Fibroblast of skin of scalp (primary cell): Measurements from ENCODE around the gene CRYBA2.

Experiments
- DNase-seq: peaks from one replicate; pipeline ENCODE4 v3.0.0-alpha.2; 2013

Gene CRYBA2

GRCh38 chr2:218981881-218982585 lies 11.2 kb downstream of the CRYBA2 start:
- DNase-seq: no peak

- DNase-seq: no peak
Measured at GRCh38 chr2:218981390-218981880, 11.8 kb downstream of the CRYBA2 start.

GRCh38 chr2:218980735-218981389 lies 12.4 kb downstream of the CRYBA2 start:
- DNase-seq: no peak

GRCh38 chr2:218979846-218980734 lies 13.1 kb downstream of the CRYBA2 start:
- peak; percentile 65 for DNase-seq

- DNase-seq: no peak
Measured at GRCh38 chr2:218975060-218975777, 18.0 kb downstream of the CRYBA2 start.

- DNase-seq: no peak
Measured at GRCh38 chr2:218970894-218971293, 22.3 kb downstream of the CRYBA2 start.

DNA sequence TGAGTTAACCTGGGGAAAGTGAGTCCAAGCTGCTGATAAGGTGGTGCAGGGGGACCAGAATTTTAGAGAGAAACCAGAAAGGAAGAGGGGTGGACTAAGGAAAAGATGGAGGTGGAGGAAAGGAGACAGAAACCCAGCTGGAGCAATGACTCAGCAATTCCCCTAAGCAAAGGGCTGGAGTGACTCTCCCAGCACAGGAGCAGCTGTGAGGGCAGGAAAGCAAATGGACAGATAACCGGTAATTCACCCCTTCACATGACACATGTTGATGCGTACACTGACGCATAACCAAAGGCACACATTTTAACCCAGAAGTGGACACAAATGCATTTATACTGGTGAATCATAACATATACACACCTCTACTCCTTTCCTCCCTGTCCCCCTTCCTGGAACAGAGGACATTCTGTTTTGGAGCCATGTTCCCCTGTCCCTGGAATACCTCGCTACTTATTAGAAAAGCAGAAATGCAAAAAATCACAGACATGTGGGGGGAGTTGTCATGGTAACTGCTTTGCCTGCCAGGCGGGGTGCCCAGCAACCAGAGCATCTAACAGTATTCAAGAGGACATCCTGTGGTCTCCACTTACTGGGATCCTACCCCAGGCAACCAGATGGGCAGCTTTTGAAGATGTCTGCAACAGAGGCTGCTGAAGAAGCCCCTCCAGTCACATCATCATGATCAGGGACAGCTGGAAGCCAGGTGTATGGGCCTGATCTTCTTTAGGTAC lies 29.0 kb downstream of the CRYBA2 start:
- peak; percentile 6 for DNase-seq

DNA sequence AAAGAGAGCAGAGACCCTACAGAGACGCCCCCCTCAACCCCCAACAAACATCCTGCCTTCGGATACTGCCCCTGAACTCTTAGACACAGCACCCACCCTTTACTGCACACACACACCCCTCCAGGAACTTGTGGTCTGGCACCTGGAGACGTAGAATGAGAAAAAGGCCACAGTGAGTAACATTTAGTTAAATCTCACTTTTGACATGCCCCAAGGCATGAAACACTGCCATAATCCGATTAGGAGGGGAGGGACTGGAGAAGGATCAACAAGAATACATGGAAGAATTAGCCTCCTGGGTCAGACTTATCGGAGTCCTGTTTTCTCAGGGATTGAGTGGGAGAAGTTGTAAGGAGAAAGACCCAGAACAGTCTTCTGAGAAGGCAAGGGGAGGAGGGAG lies 29.6 kb downstream of the CRYBA2 start:
- no peak for DNase-seq

DNA sequence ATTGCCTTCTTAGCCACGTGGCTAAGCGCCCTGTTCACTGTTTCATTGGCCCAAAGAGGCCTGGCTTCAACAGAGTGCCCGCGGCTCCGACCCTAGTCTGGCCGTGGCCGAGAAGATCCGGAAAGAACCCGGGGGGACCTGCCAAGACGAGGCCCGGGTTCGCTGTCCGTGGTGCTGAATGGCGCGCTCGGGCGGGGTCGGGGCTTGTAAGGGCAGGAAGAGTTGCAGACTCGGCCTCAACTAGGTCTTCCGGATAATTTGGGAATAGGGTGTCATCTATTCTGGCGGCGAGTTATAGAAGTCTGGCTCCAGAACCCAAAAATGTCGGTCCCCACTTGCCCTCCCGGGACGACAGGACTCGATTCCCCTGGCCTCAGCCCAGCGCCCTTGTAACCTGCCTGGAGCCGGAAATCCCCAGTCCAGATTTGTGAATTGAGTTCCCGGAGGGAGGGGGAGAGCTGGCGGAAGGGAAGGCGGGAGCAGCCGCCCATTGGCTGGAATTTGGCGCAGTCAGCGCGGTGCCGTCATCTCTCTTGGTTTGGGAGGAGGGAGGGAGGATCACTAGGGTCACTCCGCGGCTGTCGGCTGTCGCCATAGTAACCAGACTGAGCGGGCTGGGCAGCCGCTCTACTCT lies 30.2 kb downstream of the CRYBA2 start:
- DNase-seq: peak; percentile 54

DNA sequence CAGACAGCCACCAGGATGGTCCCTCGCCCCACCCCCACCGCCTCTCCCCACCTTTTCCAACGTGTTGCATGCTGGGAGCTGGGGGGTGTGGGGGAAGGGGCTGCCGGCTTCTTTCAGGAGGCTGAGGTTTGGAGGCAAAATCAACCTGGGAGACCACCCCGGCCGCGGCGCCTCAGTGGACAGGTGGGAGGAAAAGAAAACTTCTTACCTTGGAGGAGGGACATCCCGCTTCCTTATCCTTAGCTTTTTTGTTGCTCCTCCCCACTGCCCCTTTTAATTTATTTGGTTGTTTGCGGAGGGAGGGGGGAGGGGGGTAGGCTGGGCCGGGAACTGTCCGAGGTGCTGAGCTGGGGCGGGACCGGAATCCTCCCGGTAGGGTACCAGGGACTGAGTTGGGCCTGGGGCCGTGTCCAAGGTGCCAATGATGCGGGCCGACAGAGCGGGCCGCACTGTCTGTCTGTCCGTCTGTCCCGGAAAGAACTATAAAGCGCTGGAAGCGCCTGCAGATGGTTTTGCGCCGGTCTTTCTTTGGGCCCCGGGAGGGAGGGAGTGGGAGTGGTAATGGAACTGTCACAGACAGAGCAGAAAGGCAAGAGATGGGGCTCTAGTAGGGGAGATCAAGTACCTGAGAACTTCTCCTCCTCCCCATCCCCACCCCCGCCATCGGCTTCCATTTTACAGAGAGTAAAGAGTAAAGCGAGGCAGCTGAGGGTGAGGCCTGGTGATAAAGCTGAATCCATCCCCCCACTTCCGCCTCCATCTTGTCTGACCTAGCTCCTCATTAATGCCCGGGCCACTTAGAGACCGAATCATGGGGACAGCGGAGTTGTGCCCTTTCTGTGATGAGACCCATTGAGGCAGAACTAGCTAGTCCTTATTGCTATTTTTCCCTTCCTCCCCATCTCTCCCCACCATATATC lies 31.3 kb downstream of the CRYBA2 start:
- DNase-seq: no peak

DNA sequence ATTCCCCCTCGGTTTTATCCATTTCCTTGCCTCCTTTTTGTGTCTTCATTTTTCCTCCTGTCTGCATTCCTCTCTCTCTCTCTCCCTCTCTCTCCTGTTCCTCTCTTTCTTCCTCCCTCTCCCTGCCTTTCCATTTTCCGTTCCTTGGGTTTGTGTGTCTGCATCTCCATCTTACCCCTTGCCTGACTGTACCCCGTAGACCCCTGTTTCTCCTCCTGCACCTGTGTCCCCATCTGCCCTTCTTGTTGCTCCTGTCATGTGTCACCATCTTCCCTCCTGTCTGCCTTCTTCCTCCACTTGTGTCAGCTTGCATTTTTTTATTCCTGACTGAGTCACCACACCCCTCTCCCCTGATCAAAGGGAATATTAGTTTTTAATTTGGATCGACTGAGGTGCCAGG lies 32.0 kb downstream of the CRYBA2 start:
- no peak for DNase-seq

DNA sequence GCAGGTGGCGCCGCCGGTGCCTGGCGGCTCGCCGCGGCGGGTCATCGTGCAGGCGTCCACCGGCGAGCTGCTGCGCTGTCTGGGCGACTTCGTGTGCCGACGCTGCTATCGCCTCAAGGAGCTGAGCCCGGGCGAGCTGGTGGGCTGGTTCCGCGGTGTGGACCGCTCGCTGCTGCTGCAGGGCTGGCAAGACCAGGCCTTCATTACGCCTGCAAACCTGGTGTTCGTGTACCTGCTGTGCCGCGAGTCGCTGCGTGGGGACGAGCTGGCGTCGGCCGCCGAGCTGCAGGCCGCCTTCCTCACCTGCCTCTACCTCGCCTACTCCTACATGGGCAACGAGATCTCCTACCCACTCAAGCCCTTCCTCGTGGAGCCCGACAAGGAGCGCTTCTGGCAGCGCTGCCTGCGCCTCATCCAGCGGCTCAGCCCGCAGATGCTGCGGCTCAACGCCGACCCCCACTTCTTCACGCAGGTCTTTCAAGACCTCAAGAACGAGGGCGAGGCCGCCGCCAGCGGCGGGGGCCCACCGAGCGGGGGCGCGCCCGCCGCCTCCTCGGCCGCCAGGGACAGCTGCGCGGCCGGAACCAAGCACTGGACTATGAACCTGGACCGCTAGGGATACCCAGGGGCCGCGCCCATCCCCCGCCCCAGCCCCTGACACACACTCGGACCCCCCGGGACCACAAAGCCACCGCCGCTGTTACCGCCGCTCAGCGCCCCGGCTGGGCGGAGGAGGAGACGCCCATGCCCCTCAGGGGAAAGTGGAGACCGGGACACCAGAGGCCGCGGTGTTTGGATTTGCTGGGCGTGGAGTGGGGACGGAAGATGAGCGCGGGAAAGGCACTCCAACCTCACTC lies 32.7 kb downstream of the CRYBA2 start:
- no peak for DNase-seq

DNA sequence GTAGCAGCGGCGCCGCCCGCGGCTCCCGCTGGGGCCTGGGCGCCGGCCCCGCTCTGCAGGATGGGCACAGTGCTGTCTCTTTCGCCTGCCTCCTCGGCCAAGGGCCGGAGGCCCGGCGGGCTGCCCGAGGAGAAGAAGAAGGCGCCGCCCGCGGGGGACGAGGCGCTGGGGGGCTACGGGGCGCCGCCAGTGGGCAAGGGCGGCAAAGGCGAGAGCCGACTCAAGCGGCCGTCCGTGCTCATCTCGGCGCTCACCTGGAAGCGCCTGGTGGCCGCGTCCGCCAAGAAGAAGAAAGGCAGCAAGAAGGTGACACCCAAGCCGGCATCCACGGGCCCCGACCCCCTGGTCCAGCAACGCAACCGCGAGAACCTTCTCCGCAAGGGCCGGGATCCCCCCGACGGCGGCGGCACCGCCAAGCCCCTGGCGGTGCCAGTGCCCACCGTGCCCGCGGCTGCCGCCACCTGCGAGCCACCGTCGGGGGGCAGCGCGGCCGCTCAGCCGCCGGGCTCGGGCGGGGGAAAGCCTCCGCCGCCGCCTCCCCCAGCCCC lies 33.4 kb downstream of the CRYBA2 start:
- no peak for DNase-seq

DNA sequence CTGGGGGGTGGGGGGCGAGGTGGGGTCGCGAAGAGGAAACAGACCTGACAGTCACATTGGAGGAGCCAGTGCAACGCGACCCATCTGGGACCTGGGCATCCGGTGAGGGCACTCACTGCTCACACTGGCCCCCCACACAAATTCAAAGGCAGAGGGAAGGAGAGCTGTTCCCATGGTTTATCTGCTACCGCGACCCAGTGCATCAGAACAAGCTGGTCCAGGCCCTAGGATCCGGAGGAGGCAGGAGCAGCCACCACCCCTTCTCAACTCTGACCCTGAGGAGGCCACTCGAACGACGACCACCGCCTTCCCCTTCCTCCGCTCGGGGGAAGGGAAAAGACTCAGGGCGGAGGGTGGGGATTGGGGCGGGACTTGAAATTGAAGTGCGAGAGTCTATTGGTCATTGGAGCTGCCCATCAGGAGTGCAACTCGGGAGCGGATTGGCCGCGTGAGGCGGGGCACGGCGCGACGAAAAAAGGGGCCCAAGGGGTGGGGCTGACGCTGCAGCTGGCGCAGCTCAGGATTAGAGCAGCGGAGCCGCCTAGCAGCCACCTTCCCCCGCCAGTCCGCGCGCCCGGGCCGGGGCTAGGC lies 34.0 kb downstream of the CRYBA2 start, which contains the start of gene CDK5R2:
TSS of gene CDK5R2 (plus strand) at position 526 of the 591 bp plus-strand sequence. CDS start 155 bp downstream, outside the sequence.
- peak; percentile 75 for DNase-seq

- no peak for DNase-seq
Measured at GRCh38 chr2:218958276-218958675, 34.9 kb downstream of the CRYBA2 start.

GRCh38 chr2:218957671-218958070 lies 35.6 kb downstream of the CRYBA2 start:
- no peak for DNase-seq

DNA sequence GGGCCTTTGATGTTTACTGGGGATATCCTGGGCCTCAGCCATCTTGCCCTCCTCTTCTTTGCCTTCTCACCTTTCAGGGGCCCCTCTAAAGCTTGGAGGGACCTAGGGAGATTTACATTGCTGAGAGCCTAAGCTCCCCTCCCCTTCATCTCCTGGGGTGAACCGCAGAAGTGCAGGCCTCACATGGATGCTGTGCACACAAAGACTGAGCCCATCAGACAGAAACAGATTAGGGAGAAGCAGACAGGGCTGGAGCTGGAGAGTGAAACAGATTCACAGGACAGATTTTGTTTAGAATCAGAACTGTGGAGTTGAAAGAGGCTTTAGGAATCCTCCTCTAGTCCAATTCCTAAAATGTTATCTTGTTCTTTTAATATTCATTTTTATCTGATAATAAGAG lies 37.2 kb downstream of the CRYBA2 start:
- DNase-seq: no peak
